ENCODE measurements around the gene MRPL58.

DNA sequence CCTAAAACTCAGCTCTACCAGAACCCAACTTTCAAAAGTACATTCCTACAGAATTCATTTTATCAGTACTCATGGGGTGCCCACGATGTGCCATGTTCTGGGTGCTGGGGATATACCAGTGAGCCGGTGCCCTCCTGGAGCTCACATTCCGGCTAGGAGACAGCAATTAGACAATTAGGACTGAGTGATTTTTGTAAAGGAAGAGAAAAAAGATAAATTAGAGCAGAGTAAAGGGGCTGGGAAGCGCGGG is 449 bp upstream of the MRPL58 start:
- TF ChIP-seq, protein P1, sequence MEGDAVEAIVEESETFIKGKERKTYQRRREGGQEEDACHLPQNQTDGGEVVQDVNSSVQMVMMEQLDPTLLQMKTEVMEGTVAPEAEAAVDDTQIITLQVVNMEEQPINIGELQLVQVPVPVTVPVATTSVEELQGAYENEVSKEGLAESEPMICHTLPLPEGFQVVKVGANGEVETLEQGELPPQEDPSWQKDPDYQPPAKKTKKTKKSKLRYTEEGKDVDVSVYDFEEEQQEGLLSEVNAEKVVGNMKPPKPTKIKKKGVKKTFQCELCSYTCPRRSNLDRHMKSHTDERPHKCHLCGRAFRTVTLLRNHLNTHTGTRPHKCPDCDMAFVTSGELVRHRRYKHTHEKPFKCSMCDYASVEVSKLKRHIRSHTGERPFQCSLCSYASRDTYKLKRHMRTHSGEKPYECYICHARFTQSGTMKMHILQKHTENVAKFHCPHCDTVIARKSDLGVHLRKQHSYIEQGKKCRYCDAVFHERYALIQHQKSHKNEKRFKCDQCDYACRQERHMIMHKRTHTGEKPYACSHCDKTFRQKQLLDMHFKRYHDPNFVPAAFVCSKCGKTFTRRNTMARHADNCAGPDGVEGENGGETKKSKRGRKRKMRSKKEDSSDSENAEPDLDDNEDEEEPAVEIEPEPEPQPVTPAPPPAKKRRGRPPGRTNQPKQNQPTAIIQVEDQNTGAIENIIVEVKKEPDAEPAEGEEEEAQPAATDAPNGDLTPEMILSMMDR (IDR thresholded peaks at IDR 0.05), result no peak
- no peak for TF ChIP-seq POLR2A (IDR thresholded peaks at IDR 0.05)

All from esophagus squamous epithelium (tissue), 4 donors.